ENCODE results near the gene ACSM6.

Gene ACSM6

DNA sequence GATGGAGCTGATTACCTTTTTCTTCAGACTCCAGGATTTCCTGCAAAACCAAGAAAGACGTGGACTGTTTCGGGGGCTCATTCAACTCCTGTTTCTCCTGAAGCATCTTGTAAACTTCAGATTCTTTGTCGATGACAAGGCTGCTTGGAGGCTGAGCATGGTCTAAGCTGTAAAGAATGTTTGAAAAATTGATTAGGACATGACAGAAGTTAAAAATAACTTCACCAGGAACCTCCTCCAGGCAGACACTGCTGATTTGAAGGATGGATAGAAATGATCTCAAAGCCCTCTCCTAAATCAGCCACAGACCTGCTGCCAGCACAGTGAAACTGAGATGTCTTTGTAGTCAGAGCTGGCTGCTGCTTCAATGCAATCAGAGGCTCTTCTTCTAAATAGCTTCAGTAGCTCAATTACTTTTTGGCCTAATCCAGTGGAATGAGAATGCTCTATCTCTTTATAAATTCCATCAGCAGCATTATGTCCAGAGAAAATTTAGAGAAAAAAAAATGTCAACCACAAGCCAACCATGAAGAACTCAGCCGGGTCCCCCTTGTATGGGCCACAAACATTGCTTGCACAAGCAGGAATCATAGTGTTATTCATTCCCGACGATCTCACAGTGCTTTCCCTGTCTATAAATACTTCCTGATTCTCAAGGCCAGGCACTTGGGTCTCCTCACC lies 53.3 kb downstream of the ACSM6 start:
- Histone ChIP-seq H3K27me3 (ENCODE audit: insufficient read depth, insufficient read length) (no peaks in the 10 kb centered on the region), H3K4me3 (ENCODE audit: insufficient read length, low read depth) (no peak overlapping the region), H3K36me3 (ENCODE audit: insufficient read depth, insufficient read length, low read length) (peaks cover 84% of the 10 kb centered on the region), H3K4me1 (ENCODE audit: insufficient read depth, insufficient read length) (peaks cover 3% of the 10 kb centered on the region), H3K9ac (ENCODE audit: insufficient read length, low read depth) (no peak overlapping the region), H3K9me3 (ENCODE audit: insufficient read depth, low read length) (no peaks in the 10 kb centered on the region)
- DNase-seq (ENCODE audit: low read depth, low spot score): no peak
- TF ChIP-seq SUZ12 (IDR thresholded peaks at IDR 0.05; ENCODE audit: extremely low read depth, insufficient read depth, insufficient read length): no peak
- TF ChIP-seq YY1 (IDR thresholded peaks at IDR 0.05; ENCODE audit: insufficient read depth, insufficient read length): no peak
- TF ChIP-seq ZNF274 (IDR thresholded peaks at IDR 0.05; ENCODE audit: low read depth, low read length): no peak

- Histone ChIP-seq H3K9ac (ENCODE audit: insufficient read length, low read depth) (no peak overlapping the region), H3K9me3 (ENCODE audit: insufficient read depth, low read length) (no peaks in the 10 kb centered on the region), H3K36me3 (ENCODE audit: insufficient read depth, insufficient read length, low read length) (peaks cover 77% of the 10 kb centered on the region), H3K27me3 (ENCODE audit: insufficient read depth, insufficient read length) (no peaks in the 10 kb centered on the region), H3K4me1 (ENCODE audit: insufficient read depth, insufficient read length) (peaks cover 3% of the 10 kb centered on the region), H3K4me3 (ENCODE audit: insufficient read length, low read depth) (no peak overlapping the region)
- DNase-seq (ENCODE audit: low read depth, low spot score): no peak
- TF ChIP-seq ZNF274 (IDR thresholded peaks at IDR 0.05; ENCODE audit: low read depth, low read length): no peak
- no peak for TF ChIP-seq YY1 (IDR thresholded peaks at IDR 0.05; ENCODE audit: insufficient read depth, insufficient read length)
- TF ChIP-seq SUZ12 (IDR thresholded peaks at IDR 0.05; ENCODE audit: extremely low read depth, insufficient read depth, insufficient read length): no peak
Observed at GRCh38 chr10:95247881-95248583, 54.0 kb downstream of the ACSM6 start.

DNA sequence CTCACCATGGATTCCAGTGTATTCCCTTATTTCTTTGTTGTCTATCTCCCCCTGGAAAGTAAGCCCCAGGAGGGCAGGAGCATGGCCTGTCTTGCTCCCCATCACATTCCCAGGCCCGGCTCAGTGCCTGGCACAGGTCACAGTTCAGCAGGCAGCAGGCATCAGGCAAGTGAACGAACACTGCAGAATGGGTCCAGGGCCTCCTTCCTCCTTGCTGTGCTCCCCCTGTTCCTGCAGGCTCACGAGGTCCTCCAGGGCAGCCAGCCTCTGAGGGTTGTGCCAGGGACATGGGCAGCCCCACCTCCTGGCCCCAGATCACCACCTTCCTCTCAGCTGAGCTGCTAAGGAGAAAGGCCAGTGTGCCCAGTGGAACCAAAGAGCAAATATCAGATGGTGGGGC lies 55.0 kb downstream of the ACSM6 start:
- DNase-seq (ENCODE audit: low read depth, low spot score): no peak
- peaks cover 72% of the 10 kb centered on the region for H3K36me3 ChIP-seq (ENCODE audit: insufficient read depth, insufficient read length, low read length)
- TF ChIP-seq SUZ12 (IDR thresholded peaks at IDR 0.05; ENCODE audit: extremely low read depth, insufficient read depth, insufficient read length) (no peak), YY1 (IDR thresholded peaks at IDR 0.05; ENCODE audit: insufficient read depth, insufficient read length) (no peak), ZNF274 (IDR thresholded peaks at IDR 0.05; ENCODE audit: low read depth, low read length) (no peak)
- H3K9ac ChIP-seq (ENCODE audit: insufficient read length, low read depth): no peak overlapping the region
- no peaks in the 10 kb centered on the region for H3K27me3 ChIP-seq (ENCODE audit: insufficient read depth, insufficient read length)
- H3K9me3 ChIP-seq (ENCODE audit: insufficient read depth, low read length): no peaks in the 10 kb centered on the region
- peaks cover 3% of the 10 kb centered on the region for H3K4me1 ChIP-seq (ENCODE audit: insufficient read depth, insufficient read length)
- H3K4me3 ChIP-seq (ENCODE audit: insufficient read length, low read depth): no peak overlapping the region

GRCh38 chr10:95249467-95249866 lies 55.4 kb downstream of the ACSM6 start:
- Histone ChIP-seq H3K4me1 (ENCODE audit: insufficient read depth, insufficient read length) (peaks cover 3% of the 10 kb centered on the region), H3K36me3 (ENCODE audit: insufficient read depth, insufficient read length, low read length) (peaks cover 67% of the 10 kb centered on the region), H3K27me3 (ENCODE audit: insufficient read depth, insufficient read length) (no peaks in the 10 kb centered on the region), H3K9ac (ENCODE audit: insufficient read length, low read depth) (no peak overlapping the region), H3K4me3 (ENCODE audit: insufficient read length, low read depth) (no peak overlapping the region), H3K9me3 (ENCODE audit: insufficient read depth, low read length) (no peaks in the 10 kb centered on the region)
- DNase-seq (ENCODE audit: low read depth, low spot score): no peak
- TF ChIP-seq ZNF274 (IDR thresholded peaks at IDR 0.05; ENCODE audit: low read depth, low read length) (no peak), SUZ12 (IDR thresholded peaks at IDR 0.05; ENCODE audit: extremely low read depth, insufficient read depth, insufficient read length) (no peak), YY1 (IDR thresholded peaks at IDR 0.05; ENCODE audit: insufficient read depth, insufficient read length) (no peak)

GRCh38 chr10:95250856-95251255 lies 56.8 kb downstream of the ACSM6 start:
- H3K4me1 ChIP-seq (ENCODE audit: insufficient read depth, insufficient read length): peaks cover 3% of the 10 kb centered on the region
- TF ChIP-seq ZNF274 (IDR thresholded peaks at IDR 0.05; ENCODE audit: low read depth, low read length): no peak
- H3K27me3 ChIP-seq (ENCODE audit: insufficient read depth, insufficient read length): no peaks in the 10 kb centered on the region
- H3K9ac ChIP-seq (ENCODE audit: insufficient read length, low read depth): no peak overlapping the region
- no peaks in the 10 kb centered on the region for H3K9me3 ChIP-seq (ENCODE audit: insufficient read depth, low read length)
- no peak for DNase-seq (ENCODE audit: low read depth, low spot score)
- H3K36me3 ChIP-seq (ENCODE audit: insufficient read depth, insufficient read length, low read length): peaks cover 53% of the 10 kb centered on the region
- H3K4me3 ChIP-seq (ENCODE audit: insufficient read length, low read depth): no peak overlapping the region

- DNase-seq (ENCODE audit: low read depth, low spot score): no peak
- Histone ChIP-seq H3K9me3 (ENCODE audit: insufficient read depth, low read length) (no peaks in the 10 kb centered on the region), H3K4me1 (ENCODE audit: insufficient read depth, insufficient read length) (peaks cover 3% of the 10 kb centered on the region), H3K36me3 (ENCODE audit: insufficient read depth, insufficient read length, low read length) (peaks cover 57% of the 10 kb centered on the region), H3K9ac (ENCODE audit: insufficient read length, low read depth) (no peak overlapping the region), H3K4me3 (ENCODE audit: insufficient read length, low read depth) (no peak overlapping the region), H3K27me3 (ENCODE audit: insufficient read depth, insufficient read length) (no peaks in the 10 kb centered on the region)
- no peak for TF ChIP-seq YY1 (IDR thresholded peaks at IDR 0.05; ENCODE audit: insufficient read depth, insufficient read length)
- TF ChIP-seq ZNF274 (IDR thresholded peaks at IDR 0.05; ENCODE audit: low read depth, low read length): no peak
- TF ChIP-seq SUZ12 (IDR thresholded peaks at IDR 0.05; ENCODE audit: extremely low read depth, insufficient read depth, insufficient read length): no peak
Observed at GRCh38 chr10:95253007-95253406, 59.0 kb downstream of the ACSM6 start.

DNA sequence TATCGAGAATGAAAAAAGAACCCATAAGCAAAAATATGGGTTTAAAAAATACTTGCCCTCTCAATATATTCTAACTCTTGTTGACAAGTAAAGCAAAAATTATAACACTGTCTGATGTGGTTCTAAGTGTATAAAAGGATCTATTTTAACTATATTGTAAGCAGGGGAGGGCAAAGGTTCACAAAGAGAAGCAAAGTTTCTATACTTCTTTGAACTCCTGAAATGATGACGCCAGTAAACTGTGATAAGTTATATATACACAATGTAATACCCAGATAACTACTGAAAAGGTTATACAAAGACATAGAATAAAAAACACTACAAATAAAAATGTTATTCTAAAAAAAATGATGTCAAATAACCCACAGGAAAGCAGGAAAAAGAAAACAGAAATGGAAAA lies 59.6 kb downstream of the ACSM6 start:
- no peaks in the 10 kb centered on the region for H3K27me3 ChIP-seq (ENCODE audit: insufficient read depth, insufficient read length)
- H3K4me3 ChIP-seq (ENCODE audit: insufficient read length, low read depth): no peak overlapping the region
- H3K4me1 ChIP-seq (ENCODE audit: insufficient read depth, insufficient read length): peaks cover 2% of the 10 kb centered on the region
- no peaks in the 10 kb centered on the region for H3K9me3 ChIP-seq (ENCODE audit: insufficient read depth, low read length)
- no peak for TF ChIP-seq YY1 (IDR thresholded peaks at IDR 0.05; ENCODE audit: insufficient read depth, insufficient read length)
- no peak for TF ChIP-seq SUZ12 (IDR thresholded peaks at IDR 0.05; ENCODE audit: extremely low read depth, insufficient read depth, insufficient read length)
- TF ChIP-seq ZNF274 (IDR thresholded peaks at IDR 0.05; ENCODE audit: low read depth, low read length): no peak
- no peak overlapping the region for H3K9ac ChIP-seq (ENCODE audit: insufficient read length, low read depth)
- DNase-seq (ENCODE audit: low read depth, low spot score): no peak
- H3K36me3 ChIP-seq (ENCODE audit: insufficient read depth, insufficient read length, low read length): peaks cover 58% of the 10 kb centered on the region

Data from NT2/D1 (cell line).